Immature natural killer cell (primary cell): ENCODE measurements around the gene PTPRG. TPM values are rescaled to one million over a fixed set of nuclear protein-coding genes. Genes with fewer than 3 reads are reported as not detected.

Experiments used
- DNase-seq, 3 donors: peaks; one replicate each; pipeline ENCODE4 v3.0.0; 2022; ENCODE audit warnings: mixed read lengths in 1 of 3
- H3K27ac Mint-ChIP-seq, 6 donors: one replicate each; pipeline ENCODE4 v1.8.0; 2020; ENCODE audit warnings: mixed read lengths in 6 of 6, mild to moderate bottlenecking in 5 of 6, inconsistent platforms in 4 of 6, moderate library complexity in 3 of 6
- H3K27me3 Mint-ChIP-seq, 3 donors: one replicate each; pipeline ENCODE4 v1.8.0; 2020 to 2021; ENCODE audit warnings: low read depth in 3 of 3, mild to moderate bottlenecking in 3 of 3, mixed read lengths in 3 of 3, moderate library complexity in 3 of 3, inconsistent platforms in 1 of 3
- H3K36me3 Mint-ChIP-seq, 3 donors: one replicate each; pipeline ENCODE4 v1.8.0; 2020; ENCODE audit warnings: mixed read lengths in 3 of 3, inconsistent platforms in 2 of 3, mild to moderate bottlenecking in 2 of 3
- H3K4me1 Mint-ChIP-seq, 2 donors: one replicate each; pipeline ENCODE4 v1.8.0; 2020; ENCODE audit warnings: inconsistent platforms in 2 of 2, mild to moderate bottlenecking in 2 of 2, mixed read lengths in 2 of 2, moderate library complexity in 1 of 2
- H3K4me3 Mint-ChIP-seq, 5 donors: one replicate each; pipeline ENCODE4 v1.8.0; 2020; ENCODE audit warnings: mild to moderate bottlenecking in 5 of 5, mixed read lengths in 5 of 5, inconsistent platforms in 3 of 5, moderate library complexity in 3 of 5
- H3K9me3 Mint-ChIP-seq, 6 donors: one replicate each; pipeline ENCODE4 v1.8.0; 2020; ENCODE audit warnings: mild to moderate bottlenecking in 6 of 6, mixed read lengths in 6 of 6, inconsistent platforms in 4 of 6, moderate library complexity in 3 of 6
- polyA plus RNA-seq, 3 donors: library from polyadenylated mRNA; unstranded; fragments of 300-500 nt; fragmentation: Illumina TruSeq; gene quantifications; one replicate each; pipeline ENCODE4 v1.2.3, GENCODE V29; 2021

The PTPRG gene
- polyA plus RNA-seq, 3 donors from 2014 or later, result 0.13 TPM; not detected in 2

DNA sequence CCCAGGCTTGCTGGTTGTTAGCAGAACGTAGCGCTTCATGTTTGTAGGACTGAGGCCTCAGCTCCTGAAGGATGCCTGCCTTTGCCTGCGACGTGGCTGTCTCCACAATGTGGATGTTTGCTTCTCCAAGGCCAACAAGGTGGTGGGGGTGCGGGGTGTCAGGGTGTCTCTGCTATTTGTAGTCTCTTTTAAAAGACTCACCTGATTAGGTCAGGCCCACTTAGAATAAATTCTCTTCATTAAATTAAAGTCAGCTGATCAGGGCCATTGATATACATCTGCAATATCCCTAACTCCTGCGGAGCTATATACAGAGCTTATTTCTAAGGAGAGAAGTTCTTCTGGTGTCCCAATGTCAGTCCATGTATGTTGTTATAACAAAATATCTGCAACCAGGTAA is 44.8 kb downstream of the PTPRG start:
- Mint-ChIP-seq H3K27ac (no peak overlapping the region), H3K27me3 (peaks cover 0 to 1% (median 0%) of the 10 kb centered on the region in 3 donors), H3K9me3 (peaks cover 0 to 2% (median 0%) of the 10 kb centered on the region in 6 donors), H3K36me3 (no peaks in the 10 kb centered on the region), H3K4me1 (no peaks in the 10 kb centered on the region), H3K4me3 (no peak overlapping the region)
- DNase-seq, result no peak

DNA sequence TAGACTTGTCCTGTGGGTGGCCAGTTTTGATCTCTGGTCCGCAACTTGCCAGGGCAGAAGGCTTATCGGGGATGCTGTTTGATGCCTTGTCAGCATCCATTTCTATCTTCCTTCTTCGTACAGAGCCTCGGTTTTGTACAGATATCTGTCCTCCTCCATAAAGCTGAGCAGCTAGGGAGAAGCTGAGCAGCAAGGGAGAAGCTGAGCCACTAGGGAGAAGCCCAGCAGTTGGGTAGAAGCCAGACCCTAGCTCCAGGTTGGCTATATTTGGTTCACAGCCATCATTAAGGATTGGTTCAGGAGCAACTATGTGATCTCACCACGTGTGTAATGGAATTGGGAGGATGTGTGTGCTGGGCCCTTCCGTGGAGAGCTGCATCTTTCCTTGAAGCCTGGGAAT is 46.7 kb downstream of the PTPRG start:
- Mint-ChIP-seq H3K27ac (no peak overlapping the region), H3K4me1 (no peaks in the 10 kb centered on the region), H3K27me3 (no peaks in the 10 kb centered on the region), H3K4me3 (no peak overlapping the region), H3K9me3 (peaks cover 0 to 5% (median under 1%) of the 10 kb centered on the region in 6 donors), H3K36me3 (no peaks in the 10 kb centered on the region)
- DNase-seq, result no peak

DNA sequence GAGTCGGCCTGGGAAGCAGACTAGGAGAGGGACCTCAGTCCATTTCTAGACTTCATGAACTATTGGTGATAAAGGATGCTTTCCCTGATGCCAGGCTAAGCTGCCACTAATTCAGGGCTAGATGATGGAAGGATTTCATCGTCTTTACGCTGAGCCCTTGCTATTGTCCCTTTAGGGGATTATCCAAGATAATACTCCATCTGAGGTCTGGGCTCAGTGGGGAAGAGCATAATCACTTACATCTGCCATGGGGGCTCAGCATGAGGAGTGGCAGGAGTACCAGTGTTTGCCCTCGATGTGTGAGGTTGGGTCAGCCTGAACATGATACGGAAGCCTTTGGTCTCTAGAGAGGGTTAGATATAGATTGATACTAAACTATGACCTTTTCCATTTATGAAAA is 47.3 kb downstream of the PTPRG start:
- no peak overlapping the region for H3K4me3 Mint-ChIP-seq
- H3K27me3 Mint-ChIP-seq, result no peaks in the 10 kb centered on the region
- no peaks in the 10 kb centered on the region for H3K36me3 Mint-ChIP-seq
- DNase-seq, result no peak
- H3K4me1 Mint-ChIP-seq, result no peaks in the 10 kb centered on the region
- H3K27ac Mint-ChIP-seq, result no peak overlapping the region
- H3K9me3 Mint-ChIP-seq, result peaks cover 0 to 5% (median under 1%) of the 10 kb centered on the region in 6 donors

DNA sequence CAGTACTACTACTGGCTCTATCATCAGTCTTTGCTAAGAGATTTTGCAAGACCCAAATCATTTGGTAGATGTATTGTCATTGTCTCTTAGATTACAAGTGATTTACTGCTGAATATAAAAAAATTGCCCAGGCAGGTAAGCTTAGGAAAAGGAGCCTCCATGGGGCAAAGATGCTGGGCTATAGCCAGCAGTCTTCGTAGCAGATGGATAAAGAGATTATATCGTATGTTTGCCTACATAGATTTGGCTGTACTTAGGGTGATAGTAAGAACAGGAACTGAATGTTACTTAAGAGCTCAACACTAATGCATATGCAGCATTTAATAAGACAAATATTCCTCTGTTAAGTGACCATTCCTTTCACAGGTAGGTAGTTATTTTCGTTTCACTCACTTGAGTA is 48.9 kb downstream of the PTPRG start:
- H3K4me3 Mint-ChIP-seq, result no peak overlapping the region
- no peak for DNase-seq
- no peaks in the 10 kb centered on the region for H3K36me3 Mint-ChIP-seq
- no peak overlapping the region for H3K27ac Mint-ChIP-seq
- H3K4me1 Mint-ChIP-seq, result no peaks in the 10 kb centered on the region
- no peaks in the 10 kb centered on the region for H3K27me3 Mint-ChIP-seq
- peaks cover 0 to 5% (median 2%) of the 10 kb centered on the region in 6 donors for H3K9me3 Mint-ChIP-seq

DNA sequence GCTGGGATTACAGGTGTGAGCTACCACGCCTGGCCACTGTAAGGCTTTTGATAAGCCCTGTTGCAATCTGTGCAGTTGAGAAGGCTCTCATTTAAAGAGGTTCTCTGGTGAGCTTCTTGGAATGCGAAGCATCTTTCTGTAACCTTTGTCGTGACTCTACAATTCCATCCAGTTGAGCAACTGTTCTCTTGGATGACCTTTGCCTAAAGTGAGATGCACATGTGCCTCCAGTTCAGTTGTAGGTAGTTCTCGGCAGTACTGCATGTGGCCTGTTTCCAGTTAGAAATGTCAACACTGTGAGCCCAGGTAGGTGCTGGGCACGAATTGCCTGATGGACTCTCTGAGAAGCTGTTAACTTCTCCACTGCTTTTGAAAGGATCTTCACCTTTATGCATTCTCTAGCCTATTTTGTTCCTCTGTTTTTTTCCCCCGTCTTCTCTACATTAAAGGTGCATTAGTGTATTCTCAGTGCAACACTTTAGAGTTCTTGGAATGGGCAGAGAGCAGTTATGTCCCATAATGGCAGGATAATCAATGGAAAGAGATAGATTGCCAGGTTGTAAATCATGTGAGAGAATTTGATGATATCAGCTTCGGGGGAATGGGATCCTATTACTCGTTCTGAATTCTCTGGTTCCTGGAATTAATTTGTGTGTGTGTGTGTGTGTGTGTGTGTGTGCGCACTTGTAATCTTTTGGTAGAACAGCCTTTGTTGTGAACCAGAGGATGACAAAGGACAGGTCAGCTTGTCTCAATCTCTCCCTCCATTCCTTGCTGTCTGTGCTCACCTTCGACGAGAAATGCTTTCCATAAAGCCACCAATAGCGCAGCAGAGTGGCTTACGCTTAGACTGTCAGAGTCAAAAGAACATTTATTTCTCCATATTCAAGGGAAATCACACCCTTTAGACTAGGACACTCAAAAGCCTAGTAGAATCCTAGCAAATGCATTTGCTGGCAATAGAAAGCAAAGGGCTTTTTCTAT is 51.1 kb downstream of the PTPRG start:
- peaks cover 0 to 5% (median 3%) of the 10 kb centered on the region in 6 donors for H3K9me3 Mint-ChIP-seq
- H3K27ac Mint-ChIP-seq, result no peak overlapping the region
- H3K4me1 Mint-ChIP-seq, result no peaks in the 10 kb centered on the region
- DNase-seq, result no peak
- H3K36me3 Mint-ChIP-seq, result no peaks in the 10 kb centered on the region
- H3K27me3 Mint-ChIP-seq, result peaks cover 0 to 2% (median 0%) of the 10 kb centered on the region in 3 donors
- no peak overlapping the region for H3K4me3 Mint-ChIP-seq

DNA sequence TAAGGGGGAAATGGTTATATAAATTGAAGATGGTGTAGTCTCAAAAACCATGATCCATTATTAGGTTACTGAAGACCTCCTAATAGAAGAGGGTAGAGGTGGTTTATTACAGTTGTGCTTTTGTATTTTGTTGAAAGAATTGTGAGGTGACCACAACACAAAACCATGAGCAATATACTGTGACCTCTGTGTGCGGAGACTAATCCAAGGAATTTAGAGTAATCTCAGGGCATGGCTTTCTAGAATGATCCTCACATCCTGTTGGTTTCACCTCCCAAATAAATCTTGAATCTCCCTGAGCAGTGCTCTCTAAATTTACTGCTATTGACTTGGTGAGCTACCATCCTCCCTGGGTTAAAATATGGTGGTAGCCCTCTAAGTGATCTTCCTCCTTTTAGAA is 52.3 kb downstream of the PTPRG start:
- DNase-seq, result no peak
- H3K9me3 Mint-ChIP-seq, result peaks cover 0 to 5% (median 3%) of the 10 kb centered on the region in 6 donors
- no peaks in the 10 kb centered on the region for H3K36me3 Mint-ChIP-seq
- H3K4me1 Mint-ChIP-seq, result no peaks in the 10 kb centered on the region
- no peak overlapping the region for H3K27ac Mint-ChIP-seq
- peaks cover 0 to 2% (median 0%) of the 10 kb centered on the region in 3 donors for H3K27me3 Mint-ChIP-seq
- H3K4me3 Mint-ChIP-seq, result no peak overlapping the region

DNA sequence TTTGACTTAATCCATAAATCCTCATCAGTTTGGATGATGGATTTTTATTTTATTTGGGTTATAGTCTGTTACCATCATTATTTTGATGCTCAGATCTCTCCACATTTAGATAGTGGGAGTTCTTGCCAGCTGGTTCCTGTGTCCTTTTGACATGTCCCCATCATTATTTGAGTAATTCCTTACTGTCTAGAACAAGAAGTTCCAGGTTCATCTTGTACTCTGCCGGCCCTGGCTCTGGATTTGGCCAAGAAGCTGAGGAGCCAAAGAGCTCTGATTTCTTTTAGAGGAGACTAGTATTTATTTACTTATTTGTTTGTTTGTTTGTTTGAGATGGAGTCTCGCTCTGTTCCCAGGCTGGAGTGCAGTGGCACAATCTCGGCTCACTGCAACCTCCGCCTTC is 54.3 kb downstream of the PTPRG start:
- Mint-ChIP-seq H3K36me3 (no peaks in the 10 kb centered on the region), H3K27ac (no peak overlapping the region), H3K4me1 (no peaks in the 10 kb centered on the region), H3K9me3 (peaks cover 0 to 5% (median 3%) of the 10 kb centered on the region in 6 donors), H3K4me3 (no peak overlapping the region), H3K27me3 (peaks cover 0 to 2% (median 0%) of the 10 kb centered on the region in 3 donors)
- DNase-seq, result no peak

DNA sequence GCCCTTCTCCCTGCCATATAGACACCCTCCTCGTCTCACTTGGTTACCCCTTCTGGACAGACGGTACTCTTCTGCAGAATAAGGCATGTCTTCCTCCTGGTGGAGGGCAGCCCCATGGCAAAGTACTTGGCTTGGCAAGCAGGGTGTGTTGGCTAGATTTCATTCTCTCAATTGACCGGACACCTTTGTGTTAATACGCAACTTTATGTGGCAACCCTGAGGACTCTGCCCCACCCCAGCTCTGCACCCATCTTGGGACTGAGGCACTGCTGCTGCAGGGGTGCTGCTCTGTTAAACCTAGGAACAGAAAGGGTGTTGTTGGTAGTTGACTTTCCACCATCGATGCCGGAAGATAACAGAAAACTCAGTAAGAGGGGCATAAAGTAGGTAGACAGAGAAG is 55.2 kb downstream of the PTPRG start:
- H3K4me3 Mint-ChIP-seq, result no peak overlapping the region
- peaks cover 0 to 4% (median 0%) of the 10 kb centered on the region in 6 donors for H3K9me3 Mint-ChIP-seq
- DNase-seq, result no peak
- peaks cover 0 to 2% (median 2%) of the 10 kb centered on the region in 3 donors for H3K27me3 Mint-ChIP-seq
- no peak overlapping the region for H3K27ac Mint-ChIP-seq
- H3K4me1 Mint-ChIP-seq, result no peaks in the 10 kb centered on the region
- no peaks in the 10 kb centered on the region for H3K36me3 Mint-ChIP-seq

DNA sequence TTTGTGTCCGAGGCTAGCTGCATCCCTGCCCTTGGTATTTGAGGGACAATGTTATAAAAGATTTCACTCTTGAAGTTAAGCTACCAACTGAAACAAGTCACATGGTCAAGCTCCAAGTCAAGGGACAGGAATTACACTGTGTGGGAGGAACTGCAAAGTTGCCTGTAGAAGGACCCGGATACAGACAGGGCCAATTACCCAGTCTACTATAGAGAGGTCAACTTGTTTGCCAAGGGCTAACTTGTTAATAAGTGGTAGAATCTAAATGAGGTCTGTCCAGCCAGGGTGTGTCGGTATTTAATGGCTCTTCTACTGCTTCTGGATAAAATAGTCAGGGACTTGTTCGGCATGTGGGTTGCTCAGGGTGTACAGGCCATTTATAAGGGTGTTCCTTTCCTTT is 55.7 kb downstream of the PTPRG start:
- H3K4me1 Mint-ChIP-seq, result no peaks in the 10 kb centered on the region

DNA sequence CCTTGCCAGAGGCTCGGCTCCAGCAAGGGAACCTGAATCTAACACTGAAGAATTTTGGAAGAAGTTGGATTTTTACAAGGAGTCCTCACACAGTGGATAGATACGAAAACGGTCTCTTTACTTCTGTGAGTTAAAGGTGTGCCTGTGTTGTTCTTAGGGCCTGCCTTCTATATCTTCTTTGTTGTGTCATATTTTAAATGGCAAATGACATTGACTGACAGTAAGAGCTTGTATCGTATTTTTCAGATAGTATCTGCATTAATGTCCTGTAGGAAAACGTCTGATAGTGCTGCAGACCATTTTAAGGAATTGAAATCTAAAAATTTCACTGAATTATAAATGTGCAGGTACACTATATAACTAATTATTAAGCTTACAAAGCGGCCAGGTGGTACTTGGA is 56.3 kb downstream of the PTPRG start:
- Mint-ChIP-seq H3K4me1 (no peaks in the 10 kb centered on the region), H3K36me3 (no peaks in the 10 kb centered on the region), H3K9me3 (peaks cover 0 to 4% (median 0%) of the 10 kb centered on the region in 6 donors), H3K27ac (no peak overlapping the region), H3K4me3 (no peak overlapping the region), H3K27me3 (peaks cover 0 to 5% (median 2%) of the 10 kb centered on the region in 3 donors)
- DNase-seq, result no peak

More for the DNA sequence above, 55.7 kb downstream of the PTPRG start:
- no peak overlapping the region for H3K27ac Mint-ChIP-seq
- no peak overlapping the region for H3K4me3 Mint-ChIP-seq
- no peaks in the 10 kb centered on the region for H3K36me3 Mint-ChIP-seq
- DNase-seq, result no peak
- peaks cover 0 to 4% (median 2%) of the 10 kb centered on the region in 3 donors for H3K27me3 Mint-ChIP-seq
- H3K9me3 Mint-ChIP-seq, result peaks cover 0 to 4% (median 0%) of the 10 kb centered on the region in 6 donors

DNA sequence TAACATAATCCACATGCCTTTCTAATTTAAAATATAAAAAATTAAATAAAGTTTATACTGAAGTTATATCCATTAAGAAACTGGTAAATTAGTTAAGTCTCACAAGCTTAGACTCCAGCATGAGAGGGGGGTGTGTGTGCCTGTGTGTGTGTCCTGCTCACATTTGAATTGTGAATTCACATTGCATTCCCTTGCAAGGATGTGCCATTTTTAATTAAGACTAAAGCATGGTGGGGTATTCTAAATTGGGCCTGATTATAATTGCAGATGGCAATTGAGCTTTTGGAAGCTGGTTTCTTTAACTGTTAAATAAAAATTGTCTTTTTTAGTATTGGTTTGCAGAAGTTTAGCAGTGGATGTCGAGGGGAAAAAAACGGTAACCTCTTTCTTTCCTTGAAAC is 56.9 kb downstream of the PTPRG start:
- Mint-ChIP-seq H3K9me3 (peaks cover 0 to 4% (median 0%) of the 10 kb centered on the region in 6 donors), H3K36me3 (no peaks in the 10 kb centered on the region), H3K27me3 (peaks cover 2 to 5% (median 2%) of the 10 kb centered on the region in 3 donors), H3K27ac (no peak overlapping the region), H3K4me1 (no peaks in the 10 kb centered on the region), H3K4me3 (no peak overlapping the region)
- no peak for DNase-seq

DNA sequence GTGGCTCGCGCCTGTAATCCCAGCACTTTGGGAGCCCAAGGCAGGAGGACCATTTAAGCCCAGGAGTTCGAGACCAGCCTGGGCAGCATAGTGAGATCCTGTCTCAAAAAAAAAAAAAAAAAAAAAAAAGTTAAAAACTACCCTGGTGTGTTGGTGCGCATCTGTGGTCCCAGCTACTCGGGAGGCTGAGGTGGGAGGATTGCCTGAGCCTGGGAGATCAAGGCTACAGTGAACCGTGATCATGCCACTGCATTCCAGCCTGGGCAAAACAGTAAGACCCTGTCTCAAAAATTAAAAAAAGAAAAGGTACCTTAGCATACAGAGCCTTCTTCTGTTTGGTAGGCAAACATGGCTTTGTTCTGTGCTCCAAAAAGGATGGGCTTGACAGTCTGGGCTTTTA is 57.5 kb downstream of the PTPRG start:
- no peak for DNase-seq
- Mint-ChIP-seq H3K36me3 (no peaks in the 10 kb centered on the region), H3K27me3 (peaks cover 2 to 5% (median 2%) of the 10 kb centered on the region in 3 donors), H3K9me3 (peaks cover 0 to 4% (median 0%) of the 10 kb centered on the region in 6 donors), H3K27ac (no peak overlapping the region), H3K4me3 (no peak overlapping the region), H3K4me1 (no peaks in the 10 kb centered on the region)

DNA sequence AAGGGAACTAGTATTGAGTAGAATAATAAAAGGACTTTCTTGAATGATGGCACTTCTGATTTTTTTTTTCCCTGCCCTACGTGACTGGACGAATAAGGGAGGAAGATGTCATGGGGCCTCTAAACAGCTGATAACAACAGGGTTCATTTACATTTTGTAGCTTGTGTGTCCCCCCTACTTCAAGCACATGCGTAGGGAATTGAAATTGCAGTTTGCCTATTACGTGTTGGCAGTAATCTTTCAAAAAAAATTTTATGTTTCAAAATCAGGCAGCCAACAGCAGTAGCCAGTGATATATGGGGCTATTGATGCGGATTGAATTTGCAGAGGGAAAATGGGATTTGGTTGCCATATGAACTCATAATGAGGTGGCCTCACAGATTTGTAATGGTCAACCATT is 58.7 kb downstream of the PTPRG start:
- Mint-ChIP-seq H3K4me1 (no peaks in the 10 kb centered on the region), H3K27ac (no peak overlapping the region), H3K9me3 (peaks cover 0 to 4% (median 2%) of the 10 kb centered on the region in 6 donors), H3K27me3 (peaks cover 2 to 5% (median 2%) of the 10 kb centered on the region in 3 donors), H3K4me3 (no peak overlapping the region), H3K36me3 (no peaks in the 10 kb centered on the region)
- DNase-seq, result no peak

DNA sequence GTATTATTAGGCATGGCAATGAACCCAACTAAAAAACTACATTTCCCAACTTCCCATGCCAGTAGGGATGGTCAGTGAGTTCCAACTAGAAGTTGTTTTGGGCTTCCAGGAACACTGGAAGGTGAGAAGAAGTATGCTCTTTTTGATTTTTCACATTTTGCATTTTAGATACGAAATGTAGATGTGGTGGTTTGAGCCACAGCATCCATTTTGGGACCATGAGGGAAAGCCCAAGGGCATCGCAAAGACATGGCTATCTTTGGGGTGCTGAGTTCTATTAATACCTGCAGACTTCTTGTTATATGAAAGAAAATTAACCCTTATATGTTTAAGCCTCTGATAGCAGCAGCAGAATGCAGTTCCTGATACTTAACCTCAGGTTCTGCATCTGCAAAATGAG is 62.9 kb downstream of the PTPRG start:
- Mint-ChIP-seq H3K9me3 (peaks cover 0 to 8% (median 0%) of the 10 kb centered on the region in 6 donors), H3K4me1 (no peaks in the 10 kb centered on the region), H3K36me3 (no peaks in the 10 kb centered on the region), H3K27me3 (peaks cover 2 to 5% (median 2%) of the 10 kb centered on the region in 3 donors), H3K4me3 (no peak overlapping the region), H3K27ac (no peak overlapping the region)
- no peak for DNase-seq
